K562 (cell line): ENCODE measurements around the gene TLCD4. TPM values are rescaled to one million over a fixed set of nuclear protein-coding genes. Genes with fewer than 3 reads are reported as not detected.

ENCODE experiments used
- ARID1B ChIP-seq: fragments of 450-650 bp; IDR thresholded peaks from 2 replicates; pipeline ENCODE4 v1.6.1; 2016; ENCODE audit warnings: antibody characterized with exemption, mild to moderate bottlenecking, inconsistent platforms
- BCOR ChIP-seq: fragments of 450-650 bp; IDR thresholded peaks from 2 replicates; pipeline ENCODE4 v1.6.1; 2016
- CREM ChIP-seq: IDR thresholded peaks from 2 replicates; pipeline ENCODE4 v1.6.1; 2014; ENCODE audit warnings: antibody characterized with exemption, low read depth
- EP300 ChIP-seq: IDR thresholded peaks from 2 replicates; pipeline ENCODE4 v1.6.1; 2012; ENCODE audit warnings: low read length, improper control_type of control experiment
- GATA2 ChIP-seq: sonication (generic); formaldehyde crosslinking; IDR thresholded peaks from 2 replicates; pipeline ENCODE4 v1.4.0; 2020; ENCODE audit warnings: mild to moderate bottlenecking, missing genetic modification reagents
- GATAD2B ChIP-seq: fragments of 450-650 bp; IDR thresholded peaks from 2 replicates; pipeline ENCODE4 v1.6.1; 2017; ENCODE audit warnings: mild to moderate bottlenecking, borderline replicate concordance
- HNRNPH1 ChIP-seq: fragments of 200-400 bp; formaldehyde crosslinking; optimal IDR thresholded peaks from 2 replicates; pipeline ENCODE3; 2017; ENCODE audit warnings: low read depth, mild to moderate bottlenecking, low read length, moderate library complexity
- HSF4 ChIP-seq: fragments of 250-450 bp; sonication (Bioruptor Pico); IDR thresholded peaks from 2 replicates; pipeline ENCODE4 v2.1.2; 2022; ENCODE audit warnings: mild to moderate bottlenecking, moderate library complexity, borderline replicate concordance
- MEIS2 ChIP-seq: fragments of 450-650 bp; IDR thresholded peaks from 2 replicates; pipeline ENCODE4 v1.6.1; 2014; ENCODE audit warnings: mild to moderate bottlenecking; ENCODE audit not compliant: partially characterized antibody
- MTA2 ChIP-seq: fragments of 450-650 bp; IDR thresholded peaks from 2 replicates; pipeline ENCODE4 v1.6.1; 2016; ENCODE audit warnings: low read depth
- NR2F6 ChIP-seq: fragments of 450-650 bp; formaldehyde crosslinking; IDR thresholded peaks from 2 replicates; pipeline ENCODE4 v1.4.0; 2020; ENCODE audit warnings: mild to moderate bottlenecking
- POLR2H ChIP-seq: IDR thresholded peaks from 2 replicates; pipeline ENCODE4 v1.6.1; 2016; ENCODE audit warnings: missing genetic modification characterization, low read depth, mild to moderate bottlenecking, control low read depth, missing compliant biosample characterization, moderate library complexity
- POU5F1 ChIP-seq: fragments of 150-350 bp; IDR thresholded peaks from 2 replicates; pipeline ENCODE4 v1.6.1; 2014; ENCODE audit warnings: borderline replicate concordance, low read length, low read depth, mild to moderate bottlenecking; ENCODE audit not compliant: partially characterized antibody
- SAFB ChIP-seq: fragments of 200-400 bp; formaldehyde crosslinking; IDR thresholded peaks from 2 replicates; pipeline ENCODE4 v1.6.1; 2017; ENCODE audit warnings: low read depth, low read length, borderline replicate concordance
- ZFP36 ChIP-seq: fragments of 150-350 bp; IDR thresholded peaks from 2 replicates; pipeline ENCODE4 v1.6.1; 2018; ENCODE audit warnings: low read length, low read depth; ENCODE audit not compliant: partially characterized antibody
- ZNF133 ChIP-seq: fragments of 250-450 bp; sonication (Bioruptor Pico); IDR thresholded peaks from 2 replicates; pipeline ENCODE4 v1.4.0; 2020; ENCODE audit warnings: mild to moderate bottlenecking
- ZNF324 ChIP-seq: fragments of 250-450 bp; sonication (Bioruptor Pico); IDR thresholded peaks from 2 replicates; pipeline ENCODE4 v1.4.0; 2020; ENCODE audit warnings: mild to moderate bottlenecking
- polyA plus RNA-seq, 8 experiments: library from polyadenylated mRNA; depleted of rRNA in 4 of 8; stranded (reverse) in 5 of 8; unstranded in 3 of 8; fragments of >200 nt; fragmentation: Nextera tagmentation in 2 of 8; fragmentation: Illumina TruSeq in 1 of 8; extraction: Ambion mirVana in 2 of 8; extraction: Trizol in 1 of 8; gene quantifications; 2 replicates each; pipeline versions ENCODE4 v1.2.1 to v1.2.3, GENCODE V29; 2011 to 2014; ENCODE audit warnings: inconsistent platforms in 1 of 8, missing spikeins in 1 of 8
- total RNA-seq, 7 experiments: library from RNA; depleted of rRNA in 6 of 7; stranded (reverse); fragments of >200 nt in 6 of 7; fragmentation: Illumina TruSeq in 2 of 7; extraction: Trizol in 2 of 7; gene quantifications; 2 replicates each; pipeline versions ENCODE4 v1.2.1 to v1.2.3, GENCODE V29; 2011 to 2021; ENCODE audit warnings: low replicate concordance in 1 of 7
- TF ChIP-seq, protein P1 (sequence below): fragments of 250-450 bp; sonication (Bioruptor Pico); IDR thresholded peaks from 2 replicates; pipeline ENCODE4 v1.6.1; 2021; ENCODE audit warnings: mild to moderate bottlenecking
- TF ChIP-seq, protein P2 (sequence below), 3 experiments: IDR thresholded peaks in 2 of 3; conservative IDR thresholded peaks in 1 of 3; 2 replicates each; pipeline ENCODE4 v1.5.1; 2011 to 2012; ENCODE audit warnings: low read length in 3 of 3, mild to moderate bottlenecking in 3 of 3, control low read depth in 2 of 3, improper control_type of control experiment in 1 of 3, inconsistent platforms in 1 of 3, low read depth in 1 of 3, mixed read lengths in 1 of 3, moderate library complexity in 1 of 3; ENCODE audit not compliant: insufficient read depth in 2 of 3
- TF ChIP-seq, protein P3 (sequence below): fragments of 150-350 bp; IDR thresholded peaks from 2 replicates; pipeline ENCODE4 v1.6.1; 2014; ENCODE audit warnings: low read depth, mild to moderate bottlenecking, low read length, borderline replicate concordance
- TF ChIP-seq, protein P4 (sequence below): IDR thresholded peaks from 2 replicates; pipeline ENCODE4 v1.6.1; 2012; ENCODE audit warnings: low read depth, low read length, improper control_type of control experiment, borderline replicate concordance

Gene TLCD4
- total and polyA plus RNA-seq, 9 of the 15 experiments (the other 6 are each of a cell fraction or from before 2014, with no cell fraction given), result 3.5 to 19.8 (median 7.6) TPM

DNA sequence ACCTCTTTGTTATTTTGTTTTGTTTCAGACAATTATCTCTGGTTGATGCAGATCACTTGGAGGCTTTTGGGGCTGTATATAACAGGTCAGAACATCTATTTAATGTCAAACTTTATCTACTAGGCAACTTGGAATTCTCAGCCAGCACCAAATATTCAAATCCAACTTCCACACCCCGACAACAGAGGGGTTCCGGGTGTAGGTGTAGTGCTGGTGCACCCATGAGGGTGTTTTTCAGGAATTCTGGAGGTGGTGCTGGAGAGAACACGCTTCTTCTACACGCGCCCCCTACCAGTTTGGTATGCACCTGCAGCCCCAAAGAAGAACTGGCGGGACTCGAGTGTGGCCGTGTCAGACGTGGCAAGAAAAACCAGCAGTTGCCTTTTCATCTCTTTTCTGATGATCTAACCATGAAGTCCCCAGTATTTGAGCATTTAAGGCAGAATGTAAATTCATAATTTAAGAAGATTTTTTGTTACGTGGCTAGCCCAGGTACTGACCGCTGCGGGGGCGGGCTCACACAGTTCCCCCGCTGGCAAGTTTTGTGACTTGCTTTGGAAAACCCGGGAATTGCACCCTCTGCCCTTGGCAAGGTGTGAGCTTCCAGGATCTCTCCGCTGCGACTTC lies 462 bp upstream of the TLCD4 start (continued):
- TF ChIP-seq ARID1B, result peak; percentile 32
- no peak for TF ChIP-seq EP300
- TF ChIP-seq, protein P1, sequence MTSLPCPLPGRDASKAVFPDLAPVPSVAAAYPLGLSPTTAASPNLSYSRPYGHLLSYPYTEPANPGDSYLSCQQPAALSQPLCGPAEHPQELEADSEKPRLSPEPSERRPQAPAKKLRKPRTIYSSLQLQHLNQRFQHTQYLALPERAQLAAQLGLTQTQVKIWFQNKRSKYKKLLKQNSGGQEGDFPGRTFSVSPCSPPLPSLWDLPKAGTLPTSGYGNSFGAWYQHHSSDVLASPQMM (CRISPR knock-in tag), result no peak
- TF ChIP-seq, protein P2, sequence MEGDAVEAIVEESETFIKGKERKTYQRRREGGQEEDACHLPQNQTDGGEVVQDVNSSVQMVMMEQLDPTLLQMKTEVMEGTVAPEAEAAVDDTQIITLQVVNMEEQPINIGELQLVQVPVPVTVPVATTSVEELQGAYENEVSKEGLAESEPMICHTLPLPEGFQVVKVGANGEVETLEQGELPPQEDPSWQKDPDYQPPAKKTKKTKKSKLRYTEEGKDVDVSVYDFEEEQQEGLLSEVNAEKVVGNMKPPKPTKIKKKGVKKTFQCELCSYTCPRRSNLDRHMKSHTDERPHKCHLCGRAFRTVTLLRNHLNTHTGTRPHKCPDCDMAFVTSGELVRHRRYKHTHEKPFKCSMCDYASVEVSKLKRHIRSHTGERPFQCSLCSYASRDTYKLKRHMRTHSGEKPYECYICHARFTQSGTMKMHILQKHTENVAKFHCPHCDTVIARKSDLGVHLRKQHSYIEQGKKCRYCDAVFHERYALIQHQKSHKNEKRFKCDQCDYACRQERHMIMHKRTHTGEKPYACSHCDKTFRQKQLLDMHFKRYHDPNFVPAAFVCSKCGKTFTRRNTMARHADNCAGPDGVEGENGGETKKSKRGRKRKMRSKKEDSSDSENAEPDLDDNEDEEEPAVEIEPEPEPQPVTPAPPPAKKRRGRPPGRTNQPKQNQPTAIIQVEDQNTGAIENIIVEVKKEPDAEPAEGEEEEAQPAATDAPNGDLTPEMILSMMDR (IDR thresholded peaks at IDR 0.05 in 2 of 3, conservative IDR thresholded peaks at IDR 0.05 in 1 of 3; ENCODE audit: insufficient read depth in 2 of 3, low read depth in 1 of 3, low read length in 3 of 3), result peak; percentile 87 to 92 (median 90)
- no peak for TF ChIP-seq SAFB
- TF ChIP-seq ZNF324 (CRISPR knock-in tag), result no peak
- no peak for TF ChIP-seq NR2F6 (CRISPR knock-in tag)
- TF ChIP-seq GATAD2B, result peak; percentile 64; the same call in 1 of the 2 replicates
- TF ChIP-seq, protein P3, sequence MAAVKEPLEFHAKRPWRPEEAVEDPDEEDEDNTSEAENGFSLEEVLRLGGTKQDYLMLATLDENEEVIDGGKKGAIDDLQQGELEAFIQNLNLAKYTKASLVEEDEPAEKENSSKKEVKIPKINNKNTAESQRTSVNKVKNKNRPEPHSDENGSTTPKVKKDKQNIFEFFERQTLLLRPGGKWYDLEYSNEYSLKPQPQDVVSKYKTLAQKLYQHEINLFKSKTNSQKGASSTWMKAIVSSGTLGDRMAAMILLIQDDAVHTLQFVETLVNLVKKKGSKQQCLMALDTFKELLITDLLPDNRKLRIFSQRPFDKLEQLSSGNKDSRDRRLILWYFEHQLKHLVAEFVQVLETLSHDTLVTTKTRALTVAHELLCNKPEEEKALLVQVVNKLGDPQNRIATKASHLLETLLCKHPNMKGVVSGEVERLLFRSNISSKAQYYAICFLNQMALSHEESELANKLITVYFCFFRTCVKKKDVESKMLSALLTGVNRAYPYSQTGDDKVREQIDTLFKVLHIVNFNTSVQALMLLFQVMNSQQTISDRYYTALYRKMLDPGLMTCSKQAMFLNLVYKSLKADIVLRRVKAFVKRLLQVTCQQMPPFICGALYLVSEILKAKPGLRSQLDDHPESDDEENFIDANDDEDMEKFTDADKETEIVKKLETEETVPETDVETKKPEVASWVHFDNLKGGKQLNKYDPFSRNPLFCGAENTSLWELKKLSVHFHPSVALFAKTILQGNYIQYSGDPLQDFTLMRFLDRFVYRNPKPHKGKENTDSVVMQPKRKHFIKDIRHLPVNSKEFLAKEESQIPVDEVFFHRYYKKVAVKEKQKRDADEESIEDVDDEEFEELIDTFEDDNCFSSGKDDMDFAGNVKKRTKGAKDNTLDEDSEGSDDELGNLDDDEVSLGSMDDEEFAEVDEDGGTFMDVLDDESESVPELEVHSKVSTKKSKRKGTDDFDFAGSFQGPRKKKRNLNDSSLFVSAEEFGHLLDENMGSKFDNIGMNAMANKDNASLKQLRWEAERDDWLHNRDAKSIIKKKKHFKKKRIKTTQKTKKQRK, result no peak
- peak; percentile 60 for TF ChIP-seq CREM
- 0 out of 2 replicates have a peak, but pooled peaks have one; percentile 12 for TF ChIP-seq BCOR
- no peak for TF ChIP-seq POLR2H
- TF ChIP-seq MTA2, result 0 out of 2 replicates have a peak, but pooled peaks have one; percentile 7
- no peak for TF ChIP-seq HNRNPH1
- TF ChIP-seq, protein P4, sequence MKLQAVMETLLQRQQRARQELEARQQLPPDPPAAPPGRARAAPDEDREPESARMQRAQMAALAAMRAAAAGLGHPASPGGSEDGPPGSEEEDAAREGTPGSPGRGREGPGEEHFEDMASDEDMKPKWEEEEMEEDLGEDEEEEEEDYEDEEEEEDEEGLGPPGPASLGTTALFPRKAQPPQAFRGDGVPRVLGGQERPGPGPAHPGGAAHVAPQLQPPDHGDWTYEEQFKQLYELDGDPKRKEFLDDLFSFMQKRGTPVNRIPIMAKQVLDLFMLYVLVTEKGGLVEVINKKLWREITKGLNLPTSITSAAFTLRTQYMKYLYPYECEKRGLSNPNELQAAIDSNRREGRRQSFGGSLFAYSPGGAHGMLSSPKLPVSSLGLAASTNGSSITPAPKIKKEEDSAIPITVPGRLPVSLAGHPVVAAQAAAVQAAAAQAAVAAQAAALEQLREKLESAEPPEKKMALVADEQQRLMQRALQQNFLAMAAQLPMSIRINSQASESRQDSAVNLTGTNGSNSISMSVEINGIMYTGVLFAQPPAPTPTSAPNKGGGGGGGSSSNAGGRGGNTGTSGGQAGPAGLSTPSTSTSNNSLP, result 0 out of 2 replicates have a peak, but pooled peaks have one; percentile 22
- no peak for TF ChIP-seq POU5F1
- TF ChIP-seq MEIS2, result no peak
- no peak for TF ChIP-seq GATA2 (CRISPR knock-in tag)
- no peak for TF ChIP-seq HSF4
- no peak for TF ChIP-seq ZFP36
- TF ChIP-seq ZNF133, result no peak
